Esophagus squamous epithelium (tissue), 5 donors: ENCODE data around the gene PSMB5. TPM values are rescaled to one million over a fixed set of nuclear protein-coding genes. Genes with fewer than 3 reads are reported as not detected.

Source experiments
- DNase-seq: peaks from one replicate; lab custom pipeline; 2025; lab: John Stamatoyannopoulos, UW
- H3K27ac ChIP-seq, 4 donors: fragments of 200-600 bp; sonication (generic); one replicate each; pipeline ENCODE4 v1.5.1; 2016 to 2019; ENCODE audit warnings: mild to moderate bottlenecking in 1 of 4
- H3K27me3 ChIP-seq, 4 donors: fragments of 200-600 bp; sonication (generic); 1 replicate in 3 of 4; 2 replicates in 1 of 4; pipeline versions ENCODE4 v1.5.1 to v1.6.0; 2017 to 2021; ENCODE audit warnings: antibody characterized with exemption in 1 of 4
- H3K36me3 ChIP-seq, 3 donors: fragments of 200-600 bp; sonication (generic); one replicate each; pipeline ENCODE4 v1.5.1; 2016 to 2019
- H3K4me1 ChIP-seq, 3 donors: fragments of 200-600 bp; sonication (generic); one replicate each; pipeline ENCODE4 v1.5.1; 2017 to 2019
- H3K4me3 ChIP-seq, 4 donors: fragments of 200-600 bp; sonication (generic); 1 replicate in 3 of 4; 2 replicates in 1 of 4; pipeline ENCODE4 v1.5.1; 2016 to 2019; ENCODE audit warnings: mild to moderate bottlenecking in 2 of 4, moderate library complexity in 1 of 4
- H3K9me3 ChIP-seq, 3 donors: fragments of 200-600 bp; sonication (generic); one replicate each; pipeline ENCODE4 v1.5.1; 2016 to 2019
- CTCF ChIP-seq, 6 experiments: fragments of 450-650 bp in 4 of 6; fragments of 200-600 bp in 2 of 6; sonication (generic) in 2 of 6; IDR thresholded peaks; one replicate each; pipeline ENCODE4 v1.5.1; 2016 to 2019; ENCODE audit warnings: antibody characterized with exemption in 6 of 6, mild to moderate bottlenecking in 4 of 6, moderate library complexity in 4 of 6
- POLR2A ChIP-seq, 4 donors: fragments of 450-650 bp; IDR thresholded peaks; one replicate each; pipeline ENCODE4 v1.6.1; 2017; ENCODE audit warnings: antibody characterized with exemption in 4 of 4, mild to moderate bottlenecking in 4 of 4, moderate library complexity in 3 of 4
- WGBS, 2 donors: methylation state at CpG; one replicate each; pipeline ENCODE4 v1.1.5; 2018; 5-methylcytosine and 5-hydroxymethylcytosine counted together
- intact Hi-C: fragments of 100-400 bp; cut with DNase I; formaldehyde crosslinking; loops from one replicate; pipeline ENCODE4 v1.15.0; 2022
- total RNA-seq, 4 donors: library from RNA; depleted of rRNA; stranded (reverse); fragments of >200 nt; gene quantifications; one replicate each; pipeline ENCODE4 v1.1.0, GENCODE V29; 2016
- donor health status: DM: yes; HTN: yes; CAD: no.

PSMB5 gene
- total RNA-seq, 4 donors from 2014 or later = 140 to 185 (median 153) TPM

GRCh38 chr14:22991852-22992251, 42.8 kb downstream of the PSMB5 start:
- no peak for TF ChIP-seq CTCF (IDR thresholded peaks at IDR 0.05)
- no peak for TF ChIP-seq POLR2A (IDR thresholded peaks at IDR 0.05)
- no peak for DNase-seq
- no peaks in the 10 kb centered on the region for H3K27me3 ChIP-seq
- no peaks in the 10 kb centered on the region for H3K9me3 ChIP-seq
- H3K27ac ChIP-seq = no peak overlapping the region
- 77 to 87% methylated on average over 6 to 8 of the region's 8 CpGs for WGBS, 2 donors
- no peak overlapping the region for H3K4me3 ChIP-seq
- peaks cover 0 to 8% (median 0%) of the 10 kb centered on the region in 3 donors for H3K4me1 ChIP-seq
- intact Hi-C loops = no loop called here
- peaks cover 0 to 39% (median 3%) of the 10 kb centered on the region in 3 donors for H3K36me3 ChIP-seq

- Histone ChIP-seq H3K27ac (no peak overlapping the region), H3K4me3 (no peak overlapping the region), H3K9me3 (no peaks in the 10 kb centered on the region), H3K27me3 (no peaks in the 10 kb centered on the region), H3K4me1 (peaks cover 0 to 17% (median 0%) of the 10 kb centered on the region in 3 donors), H3K36me3 (peaks cover 0 to 39% (median 3%) of the 10 kb centered on the region in 3 donors)
- no peak for DNase-seq
- WGBS, 2 donors = 77 to 83% methylated on average over 7 to 8 of the region's 8 CpGs
- intact Hi-C loops = loop anchor here (5.0 kb wide), 1 partner anchor 70 kb away; the partner anchor contains the start of gene CDH24
- TF ChIP-seq POLR2A (IDR thresholded peaks at IDR 0.05) (no peak), CTCF (IDR thresholded peaks at IDR 0.05) (no peak)
Measured at GRCh38 chr14:22987291-22987690, 47.4 kb downstream of the PSMB5 start.

GRCh38 chr14:22986508-22987054, 48.1 kb downstream of the PSMB5 start:
- Histone ChIP-seq H3K4me1 (peaks cover 0 to 24% (median 0%) of the 10 kb centered on the region in 3 donors), H3K9me3 (no peaks in the 10 kb centered on the region), H3K27me3 (peaks cover 0 to 7% (median 0%) of the 10 kb centered on the region in 4 donors), H3K36me3 (peaks cover 0 to 38% (median 3%) of the 10 kb centered on the region in 3 donors), H3K27ac (no peak overlapping the region), H3K4me3 (no peak overlapping the region)
- TF ChIP-seq POLR2A (IDR thresholded peaks at IDR 0.05) (no peak), CTCF (IDR thresholded peaks at IDR 0.05) (peak; percentile 83 to 92 (median 91))
- 18 to 25% methylated on average over 5 of the region's 5 CpGs for WGBS, 2 donors
- DNase-seq = peak; percentile 19
- intact Hi-C loops = loop anchor here (5.0 kb wide), 1 partner anchor 71 kb away; the partner anchor contains the start of gene CDH24

- TF ChIP-seq CTCF (IDR thresholded peaks at IDR 0.05) (no peak), POLR2A (IDR thresholded peaks at IDR 0.05) (no peak)
- Histone ChIP-seq H3K4me1 (peaks cover 0 to 30% (median 0%) of the 10 kb centered on the region in 3 donors), H3K4me3 (no peak overlapping the region), H3K27me3 (peaks cover 0 to 12% (median 0%) of the 10 kb centered on the region in 4 donors), H3K9me3 (no peaks in the 10 kb centered on the region), H3K36me3 (peaks cover 0 to 32% (median 3%) of the 10 kb centered on the region in 3 donors), H3K27ac (no peak overlapping the region)
- WGBS, 2 donors = 38 to 39% methylated on average over 2 of the region's 2 CpGs
- intact Hi-C loops = loop anchor here (5.0 kb wide), 1 partner anchor 71 kb away; the partner anchor contains the start of gene CDH24
- no peak for DNase-seq
Measured at GRCh38 chr14:22985894-22986507, 48.7 kb downstream of the PSMB5 start.
